Inferior parietal cortex (tissue), 1 donor: ENCODE measurements around the gene MMEL1.
"Not testable (repeated sequence)": the region's sequence is repeated elsewhere in the genome, so short reads cannot be mapped to it uniquely, and the experiment has no call there.

Experiments
- DNase-seq: peaks from one replicate; pipeline ENCODE4 v3.0.0-alpha.2; 2016; ENCODE audit errors: extremely low spot score

MMEL1 gene

GRCh38 chr1:2557482-2558400, 75.1 kb downstream of the MMEL1 start:
- DNase-seq = no peak

GRCh38 chr1:2556678-2557481, 75.9 kb downstream of the MMEL1 start:
- no peak for DNase-seq

- DNase-seq = peak; percentile 16
Measured at GRCh38 chr1:2556277-2556677, 76.5 kb downstream of the MMEL1 start, which contains the start of gene TNFRSF14. TSS of gene TNFRSF14 (plus strand) at chr1:2556371. CDS start at chr1:2556665, 294 bp downstream.

- DNase-seq = no peak
Measured at GRCh38 chr1:2555634-2556276, 77.1 kb downstream of the MMEL1 start.

- no peak for DNase-seq
Measured at GRCh38 chr1:2554621-2555387, 78.0 kb downstream of the MMEL1 start.

GRCh38 chr1:2553871-2554620, 78.8 kb downstream of the MMEL1 start:
- no peak for DNase-seq

GRCh38 chr1:2553076-2553475, 79.7 kb downstream of the MMEL1 start:
- DNase-seq = not testable (repeated sequence)

GRCh38 chr1:2552189-2552588, 80.6 kb downstream of the MMEL1 start:
- no peak for DNase-seq

- not testable (repeated sequence) for DNase-seq
Measured at GRCh38 chr1:2551544-2551943, 81.3 kb downstream of the MMEL1 start.

GRCh38 chr1:2550309-2550861, 82.4 kb downstream of the MMEL1 start:
- not testable (repeated sequence) for DNase-seq

GRCh38 chr1:2549367-2550029, 83.3 kb downstream of the MMEL1 start:
- DNase-seq = not testable (repeated sequence)

- DNase-seq = peak; percentile 78
Measured at GRCh38 chr1:2548068-2548589, 84.7 kb downstream of the MMEL1 start.

GRCh38 chr1:2547210-2548067, 85.4 kb downstream of the MMEL1 start:
- DNase-seq = no peak

GRCh38 chr1:2546515-2547209, 86.2 kb downstream of the MMEL1 start:
- peak; percentile 53 for DNase-seq

- peak; percentile 58 for DNase-seq
Measured at GRCh38 chr1:2545754-2546514, 86.9 kb downstream of the MMEL1 start.

- DNase-seq = no peak
Measured at GRCh38 chr1:2544875-2545640, 87.8 kb downstream of the MMEL1 start.
